K562 (cell line): ENCODE measurements around the gene LHPP. TPM values are rescaled to one million over a fixed set of nuclear protein-coding genes. Genes with fewer than 3 reads are reported as not detected.
A peak's percentile ranks its signal among the peaks of the same experiment; 100 is the strongest.

ENCODE experiments used
- ARID3A ChIP-seq: IDR thresholded peaks from 2 replicates; pipeline ENCODE4 v1.6.1; 2012; ENCODE audit warnings: low read depth, low read length, improper control_type of control experiment, borderline replicate concordance
- C11orf30 ChIP-seq: fragments of 450-650 bp; IDR thresholded peaks from 2 replicates; pipeline ENCODE4 v1.6.1; 2016; ENCODE audit warnings: low read depth, mild to moderate bottlenecking
- CBX3 ChIP-seq, 2 experiments: IDR thresholded peaks; 1 replicate in 1 of 2; 2 replicates in 1 of 2; pipeline ENCODE4 v1.6.1; 2012; ENCODE audit warnings: inconsistent platforms in 2 of 2, low read length in 2 of 2, borderline replicate concordance in 1 of 2, control low read depth in 1 of 2
- CEBPZ ChIP-seq: fragments of 150-350 bp; IDR thresholded peaks from 2 replicates; pipeline ENCODE4 v1.6.1; 2014; ENCODE audit warnings: low read depth, mild to moderate bottlenecking, low read length, borderline replicate concordance
- CGGBP1 ChIP-seq: fragments of 250-450 bp; sonication (Bioruptor Pico); IDR thresholded peaks from 2 replicates; pipeline ENCODE4 v1.9.0; 2021; ENCODE audit warnings: mild to moderate bottlenecking
- DACH1 ChIP-seq: fragments of 450-650 bp; IDR thresholded peaks from 2 replicates; pipeline ENCODE4 v1.6.1; 2018; ENCODE audit not compliant: partially characterized antibody
- EP300 ChIP-seq: IDR thresholded peaks from 2 replicates; pipeline ENCODE4 v1.6.1; 2012; ENCODE audit warnings: low read length, improper control_type of control experiment
- EP400 ChIP-seq: fragments of 450-650 bp; IDR thresholded peaks from 2 replicates; pipeline ENCODE4 v1.6.1; 2017; ENCODE audit warnings: antibody characterized with exemption, mild to moderate bottlenecking, moderate library complexity
- HDGF ChIP-seq: fragments of 450-650 bp; IDR thresholded peaks from 2 replicates; pipeline ENCODE4 v1.6.1; 2016
- HMGXB4 ChIP-seq: sonication (generic); formaldehyde crosslinking; IDR thresholded peaks from 2 replicates; pipeline ENCODE4 v1.8.1; 2023; ENCODE audit warnings: mild to moderate bottlenecking, missing genetic modification reagents
- MAFG ChIP-seq: fragments of 450-650 bp; conservative IDR thresholded peaks from 2 replicates; pipeline ENCODE4 v1.6.1; 2016; ENCODE audit warnings: missing genetic modification characterization, missing compliant biosample characterization
- MAFK ChIP-seq: IDR thresholded peaks from 2 replicates; pipeline ENCODE4 v1.6.1; 2011; ENCODE audit warnings: low read length, improper control_type of control experiment
- MAZ ChIP-seq, 2 experiments: fragments of 450-650 bp in 1 of 2; sonication (generic) in 1 of 2; formaldehyde crosslinking; IDR thresholded peaks in 1 of 2; conservative IDR thresholded peaks in 1 of 2; 2 replicates each; pipeline versions ENCODE4 v1.4.0 to v1.5.0; 2020; ENCODE audit warnings: mild to moderate bottlenecking in 1 of 2, missing genetic modification reagents in 1 of 2
- NRF1 ChIP-seq, 2 experiments: fragments of 450-650 bp; IDR thresholded peaks in 1 of 2; conservative IDR thresholded peaks in 1 of 2; 2 replicates each; pipeline ENCODE4 v1.6.1; 2014; ENCODE audit warnings: mild to moderate bottlenecking in 2 of 2
- PML ChIP-seq: IDR thresholded peaks from 2 replicates; pipeline ENCODE4 v1.6.1; 2012; ENCODE audit warnings: low read length, inconsistent platforms
- POLR2G ChIP-seq: fragments of 200-400 bp; formaldehyde crosslinking; IDR thresholded peaks from 2 replicates; pipeline ENCODE4 v1.6.1; 2017; ENCODE audit warnings: low read depth, mild to moderate bottlenecking, antibody characterized with exemption, low read length, moderate library complexity
- PYGO2 ChIP-seq: fragments of 450-650 bp; IDR thresholded peaks from 2 replicates; pipeline ENCODE4 v1.6.1; 2016; ENCODE audit warnings: mild to moderate bottlenecking, missing genetic modification characterization, moderate library complexity, missing compliant biosample characterization
- RAD51 ChIP-seq: fragments of 450-650 bp; IDR thresholded peaks from 2 replicates; pipeline ENCODE4 v1.7.1; 2016; ENCODE audit warnings: low read depth, mild to moderate bottlenecking, borderline replicate concordance
- RBFOX2 ChIP-seq: fragments of 200-400 bp; formaldehyde crosslinking; IDR thresholded peaks from 2 replicates; pipeline ENCODE4 v1.6.1; 2017; ENCODE audit warnings: low read depth, mild to moderate bottlenecking, low read length, moderate library complexity
- TCF3 ChIP-seq: sonication (generic); formaldehyde crosslinking; IDR thresholded peaks from 2 replicates; pipeline ENCODE4 v1.4.0; 2020; ENCODE audit warnings: mild to moderate bottlenecking, missing genetic modification reagents
- TEAD4 ChIP-seq, 2 experiments: sonication (generic) in 1 of 2; formaldehyde crosslinking in 1 of 2; IDR thresholded peaks; 2 replicates each; pipeline versions ENCODE4 v1.6.1 to v1.8.0; 2012 to 2022; ENCODE audit warnings: borderline replicate concordance in 1 of 2, inconsistent platforms in 1 of 2, low read length in 1 of 2, mild to moderate bottlenecking in 1 of 2, missing genetic modification reagents in 1 of 2
- ZKSCAN3 ChIP-seq: fragments of 250-450 bp; sonication (Bioruptor Pico); IDR thresholded peaks from 2 replicates; pipeline ENCODE4 v1.4.0; 2020
- ZNF316 ChIP-seq: fragments of 450-650 bp; IDR thresholded peaks from 2 replicates; pipeline ENCODE4 v1.6.1; 2016
- polyA plus RNA-seq, 8 experiments: library from polyadenylated mRNA; depleted of rRNA in 4 of 8; stranded (reverse) in 5 of 8; unstranded in 3 of 8; fragments of >200 nt; fragmentation: Nextera tagmentation in 2 of 8; fragmentation: Illumina TruSeq in 1 of 8; extraction: Ambion mirVana in 2 of 8; extraction: Trizol in 1 of 8; gene quantifications; 2 replicates each; pipeline versions ENCODE4 v1.2.1 to v1.2.3, GENCODE V29; 2011 to 2014; ENCODE audit warnings: inconsistent platforms in 1 of 8, missing spikeins in 1 of 8
- total RNA-seq, 7 experiments: library from RNA; depleted of rRNA in 6 of 7; stranded (reverse); fragments of >200 nt in 6 of 7; fragmentation: Illumina TruSeq in 2 of 7; extraction: Trizol in 2 of 7; gene quantifications; 2 replicates each; pipeline versions ENCODE4 v1.2.1 to v1.2.3, GENCODE V29; 2011 to 2021; ENCODE audit warnings: low replicate concordance in 1 of 7

The LHPP gene
- total and polyA plus RNA-seq, 9 of the 15 experiments (the other 6 are each of a cell fraction or from before 2014, with no cell fraction given): 0.34 to 7.4 (median 3.0) TPM

GRCh38 chr10:124547647-124548168 is 86.1 kb downstream of the LHPP start (continued):
- TF ChIP-seq ZNF316: peak; percentile 98
- peak; percentile 45 for TF ChIP-seq RBFOX2
- no peak for TF ChIP-seq CEBPZ
- peak; percentile 97 for TF ChIP-seq C11orf30
- TF ChIP-seq DACH1: peak; percentile 50
- no peak for TF ChIP-seq ZKSCAN3 (CRISPR knock-in tag)
- TF ChIP-seq ARID3A: no peak
- TF ChIP-seq POLR2G: 0 out of 2 replicates have a peak, but pooled peaks have one; percentile 47
- TF ChIP-seq HMGXB4 (CRISPR knock-in tag): no peak
- TF ChIP-seq HDGF: no peak
- peak; percentile 11; the same call in 1 of the 2 replicates for TF ChIP-seq TEAD4 (IDR thresholded peaks at IDR 0.05; ENCODE audit: low read length)
- no peak for TF ChIP-seq TEAD4 (CRISPR knock-in tag; IDR thresholded peaks at IDR 0.05; ENCODE audit: borderline replicate concordance)
- peak; percentile 94 for TF ChIP-seq MAFG (tag)
- no peak for TF ChIP-seq CBX3 (IDR thresholded peaks at IDR 0.05; ENCODE audit: borderline replicate concordance in 1 of 2, low read length in 2 of 2)
- peak; percentile 87 for TF ChIP-seq MAFK
- TF ChIP-seq EP300: peak; percentile 49; the same call in 1 of the 2 replicates
- TF ChIP-seq MAZ (CRISPR knock-in tag; conservative IDR thresholded peaks at IDR 0.05 in 1 of 2, IDR thresholded peaks at IDR 0.05 in 1 of 2): peak in 1 of 2 experiments; percentile 39; a peak in 1 of 4 replicates
- TF ChIP-seq RAD51: peak; percentile 11; the same call in 1 of the 2 replicates
- TF ChIP-seq EP400: 0 out of 2 replicates have a peak, but pooled peaks have one; percentile 47
- peak; percentile 41 to 48; a peak in 2 of 4 replicates for TF ChIP-seq NRF1 (conservative IDR thresholded peaks at IDR 0.05 in 1 of 2, IDR thresholded peaks at IDR 0.05 in 1 of 2)
- no peak for TF ChIP-seq PYGO2 (tag)
- TF ChIP-seq CGGBP1 (CRISPR knock-in tag): no peak
- no peak for TF ChIP-seq PML
- TF ChIP-seq TCF3 (CRISPR knock-in tag): peak; percentile 39
